Measurements from ENCODE around the gene NAPSA. TPM values are rescaled to one million over a fixed set of nuclear protein-coding genes. Genes with fewer than 3 reads are reported as not detected.

NAPSA gene
- total and polyA plus RNA-seq, 10 of the 15 experiments (the other 5 are each of a cell fraction or from before 2014, with no cell fraction given), result 6.7 to 45.4 (median 17.1) TPM

GRCh38 chr19:50398675-50399367 is 33.4 kb upstream of the NAPSA start (continued):
- TF ChIP-seq ZNF592 (IDR thresholded peaks at IDR 0.05) (no peak), RBBP5 (conservative IDR thresholded peaks at IDR 0.05) (no peak), CREB1 (IDR thresholded peaks at IDR 0.05; ENCODE audit: low read depth) (no peak), CUX1 (IDR thresholded peaks at IDR 0.05; ENCODE audit: insufficient replicate concordance, low read depth, low read length) (no peak)

Data from GM12878 (cell line).